Trophoblast cell (in vitro differentiated cells and primary cell): Measurements from ENCODE around the gene ATG2B.

Experiments
- DNase-seq, 2 donors: peaks; one replicate each; pipeline ENCODE4 v3.0.0-alpha.2; 2016
- H2AFZ ChIP-seq: 2 replicates; pipeline ENCODE4 v1.6.1; 2013; ENCODE audit warnings: low read length, moderate library complexity, mild to moderate bottlenecking; ENCODE audit not compliant: insufficient read depth, poor library complexity
- H2AK5ac ChIP-seq: 2 replicates; pipeline ENCODE4 v1.6.1; 2013; ENCODE audit warnings: mild to moderate bottlenecking, low read length
- H2BK120ac ChIP-seq: 2 replicates; pipeline ENCODE4 v1.6.1; 2013; ENCODE audit warnings: low read length, mild to moderate bottlenecking, moderate library complexity; ENCODE audit not compliant: insufficient read depth, poor library complexity
- H2BK12ac ChIP-seq: 2 replicates; pipeline ENCODE4 v1.6.1; 2013; ENCODE audit warnings: mild to moderate bottlenecking, low read length, moderate library complexity
- H2BK5ac ChIP-seq: 2 replicates; pipeline ENCODE4 v1.6.1; 2013; ENCODE audit warnings: low read length, low read depth, moderate library complexity, mild to moderate bottlenecking; ENCODE audit not compliant: poor library complexity
- H3K14ac ChIP-seq: 2 replicates; pipeline ENCODE4 v1.6.1; 2013; ENCODE audit warnings: mild to moderate bottlenecking, low read length
- H3K18ac ChIP-seq: 2 replicates; pipeline ENCODE4 v1.6.1; 2013; ENCODE audit warnings: mild to moderate bottlenecking, low read length
- H3K23ac ChIP-seq: 2 replicates; pipeline ENCODE4 v1.6.1; 2013; ENCODE audit warnings: low read length
- H3K27ac ChIP-seq: 2 replicates; pipeline ENCODE4 v1.5.1; 2013; ENCODE audit warnings: low read depth, mild to moderate bottlenecking, inconsistent platforms, low read length, moderate library complexity
- H3K27me3 ChIP-seq: 2 replicates; pipeline ENCODE4 v1.6.1; 2013; ENCODE audit warnings: inconsistent platforms, mild to moderate bottlenecking, low read length, moderate library complexity; ENCODE audit not compliant: insufficient read depth
- H3K36me3 ChIP-seq, 2 experiments: 1 replicate in 1 of 2; 2 replicates in 1 of 2; pipeline ENCODE4 v1.6.1; 2013; ENCODE audit warnings: low read length in 2 of 2, mild to moderate bottlenecking in 2 of 2, moderate library complexity in 1 of 2; ENCODE audit not compliant: insufficient read depth in 2 of 2, control insufficient read depth in 1 of 2
- H3K4ac ChIP-seq: 2 replicates; pipeline ENCODE4 v1.6.1; 2013; ENCODE audit warnings: low read depth, mild to moderate bottlenecking, low read length, moderate library complexity
- H3K4me1 ChIP-seq, 2 experiments: 1 replicate in 1 of 2; 2 replicates in 1 of 2; pipeline ENCODE4 v1.6.1; 2013; ENCODE audit warnings: low read length in 2 of 2, mild to moderate bottlenecking in 2 of 2, moderate library complexity in 1 of 2; ENCODE audit not compliant: insufficient read depth in 2 of 2, control insufficient read depth in 1 of 2
- H3K4me2 ChIP-seq: 2 replicates; pipeline ENCODE4 v1.6.1; 2013; ENCODE audit warnings: inconsistent platforms, mild to moderate bottlenecking, low read length, moderate library complexity
- H3K4me3 ChIP-seq: 2 replicates; pipeline ENCODE4 v1.5.1; 2013; ENCODE audit warnings: mild to moderate bottlenecking, low read depth, low read length, inconsistent platforms
- H3K79me1 ChIP-seq: one replicate; pipeline ENCODE4 v1.6.1; 2013; ENCODE audit warnings: low read length
- H3K79me2 ChIP-seq: 2 replicates; pipeline ENCODE4 v1.6.1; 2013; ENCODE audit warnings: low read length, mild to moderate bottlenecking; ENCODE audit not compliant: control insufficient read depth, insufficient read depth, poor library complexity
- H3K9ac ChIP-seq: 2 replicates; pipeline ENCODE4 v1.6.1; 2013; ENCODE audit warnings: mild to moderate bottlenecking, low read length
- H3K9me3 ChIP-seq: 2 replicates; pipeline ENCODE4 v1.6.1; 2013; ENCODE audit warnings: low read depth, mild to moderate bottlenecking, control low read depth, inconsistent platforms, low read length; ENCODE audit not compliant: insufficient read depth
- H4K12ac ChIP-seq: 2 replicates; pipeline ENCODE4 v1.6.1; 2013; ENCODE audit warnings: low read depth, mild to moderate bottlenecking, low read length, moderate library complexity
- H4K8ac ChIP-seq: 2 replicates; pipeline ENCODE4 v1.6.1; 2013; ENCODE audit warnings: low read depth, mild to moderate bottlenecking, low read length, moderate library complexity
- H4K91ac ChIP-seq: one replicate; pipeline ENCODE4 v1.6.1; 2013; ENCODE audit warnings: low read depth, mild to moderate bottlenecking, low read length, moderate library complexity
- WGBS: extraction: QIAGEN DNeasy Blood & Tissue Kit; methylation state at CpG from one replicate; pipeline ENCODE4 v1.1.7; 2013; ENCODE audit warnings: missing lambda C conversion rate; ENCODE audit not compliant: insufficient read length, insufficient coverage; ENCODE audit errors: extremely low coverage; 5-methylcytosine and 5-hydroxymethylcytosine counted together

The ATG2B gene

GRCh38 chr14:96357216-96357615 lies 5.9 kb downstream of the ATG2B start:
- Histone ChIP-seq H4K12ac (no peak overlapping the region), H3K9ac (no peak overlapping the region), H3K18ac (no peak overlapping the region), H2BK5ac (no peak overlapping the region), H4K91ac (no peak overlapping the region), H3K4me3 (no peak overlapping the region), H4K8ac (no peak overlapping the region), H2BK12ac (no peak overlapping the region), H3K4me2 (no peak overlapping the region), H2AK5ac (no peak overlapping the region), H3K4me1 (peaks cover 0 to 2% of the 10 kb centered on the region in 2 experiments), H3K36me3 (no peaks in the 10 kb centered on the region), H3K79me1 (no peaks in the 10 kb centered on the region), H2AFZ (no peak overlapping the region), H2BK120ac (no peak overlapping the region), H3K79me2 (peaks cover 1% of the 10 kb centered on the region), H3K4ac (no peak overlapping the region), H3K27me3 (no peaks in the 10 kb centered on the region), H3K14ac (no peak overlapping the region), H3K23ac (no peak overlapping the region), H3K9me3 (no peaks in the 10 kb centered on the region), H3K27ac (no peak overlapping the region)
- no peak for DNase-seq
- no CpG with 5 or more reads among the region's 3 CpGs for WGBS

GRCh38 chr14:96354246-96354645 lies 8.9 kb downstream of the ATG2B start:
- H2BK12ac ChIP-seq, result no peak overlapping the region
- WGBS, result no CpG with 5 or more reads among the region's 4 CpGs
- no peaks in the 10 kb centered on the region for H3K79me2 ChIP-seq
- no peak overlapping the region for H4K91ac ChIP-seq
- H3K4me3 ChIP-seq, result peak overlapping the region; percentile 15
- no peak overlapping the region for H3K9ac ChIP-seq
- H4K12ac ChIP-seq, result no peak overlapping the region
- H2AK5ac ChIP-seq, result no peak overlapping the region
- no peak overlapping the region for H3K27ac ChIP-seq
- no peak overlapping the region for H3K14ac ChIP-seq
- H3K18ac ChIP-seq, result no peak overlapping the region
- H3K79me1 ChIP-seq, result no peaks in the 10 kb centered on the region
- H3K23ac ChIP-seq, result no peak overlapping the region
- H3K9me3 ChIP-seq, result no peaks in the 10 kb centered on the region
- H4K8ac ChIP-seq, result no peak overlapping the region
- DNase-seq, result no peak
- H3K27me3 ChIP-seq, result no peaks in the 10 kb centered on the region
- no peak overlapping the region for H3K4me2 ChIP-seq
- no peak overlapping the region for H2BK120ac ChIP-seq
- no peaks in the 10 kb centered on the region for H3K36me3 ChIP-seq
- H2BK5ac ChIP-seq, result no peak overlapping the region
- no peak overlapping the region for H3K4ac ChIP-seq
- no peak overlapping the region for H2AFZ ChIP-seq
- no peaks in the 10 kb centered on the region for H3K4me1 ChIP-seq

GRCh38 chr14:96352708-96353107 lies 10.4 kb downstream of the ATG2B start:
- peak in 1 of 2 donors; percentile 15 for DNase-seq
- no peak overlapping the region for H4K12ac ChIP-seq
- H3K14ac ChIP-seq, result no peak overlapping the region
- no peaks in the 10 kb centered on the region for H3K27me3 ChIP-seq
- no peak overlapping the region for H3K4ac ChIP-seq
- H2BK12ac ChIP-seq, result no peak overlapping the region
- H3K4me3 ChIP-seq, result no peak overlapping the region
- H2BK5ac ChIP-seq, result no peak overlapping the region
- H2BK120ac ChIP-seq, result no peak overlapping the region
- no CpG with 5 or more reads among the region's 2 CpGs for WGBS
- no peak overlapping the region for H3K9ac ChIP-seq
- H2AFZ ChIP-seq, result no peak overlapping the region
- no peaks in the 10 kb centered on the region for H3K36me3 ChIP-seq
- H3K27ac ChIP-seq, result no peak overlapping the region
- H3K18ac ChIP-seq, result no peak overlapping the region
- H3K23ac ChIP-seq, result no peak overlapping the region
- H2AK5ac ChIP-seq, result no peak overlapping the region
- H4K8ac ChIP-seq, result no peak overlapping the region
- H3K79me1 ChIP-seq, result no peaks in the 10 kb centered on the region
- H4K91ac ChIP-seq, result no peak overlapping the region
- H3K9me3 ChIP-seq, result no peaks in the 10 kb centered on the region
- H3K79me2 ChIP-seq, result no peaks in the 10 kb centered on the region
- H3K4me2 ChIP-seq, result no peak overlapping the region
- H3K4me1 ChIP-seq, result no peaks in the 10 kb centered on the region

GRCh38 chr14:96351986-96352385 lies 11.2 kb downstream of the ATG2B start:
- no peaks in the 10 kb centered on the region for H3K36me3 ChIP-seq
- H3K79me2 ChIP-seq, result no peaks in the 10 kb centered on the region
- no peak overlapping the region for H3K23ac ChIP-seq
- H3K4me1 ChIP-seq, result no peaks in the 10 kb centered on the region
- no peak overlapping the region for H4K8ac ChIP-seq
- DNase-seq, result peak; percentile 52 to 67
- no peak overlapping the region for H3K14ac ChIP-seq
- H2BK5ac ChIP-seq, result no peak overlapping the region
- no peak overlapping the region for H3K18ac ChIP-seq
- H2AK5ac ChIP-seq, result no peak overlapping the region
- H3K9ac ChIP-seq, result no peak overlapping the region
- no peak overlapping the region for H2BK120ac ChIP-seq
- no peak overlapping the region for H2BK12ac ChIP-seq
- no peak overlapping the region for H4K12ac ChIP-seq
- H3K27ac ChIP-seq, result no peak overlapping the region
- no peaks in the 10 kb centered on the region for H3K27me3 ChIP-seq
- no peak overlapping the region for H2AFZ ChIP-seq
- no CpG with 5 or more reads among the region's 3 CpGs for WGBS
- H3K79me1 ChIP-seq, result no peaks in the 10 kb centered on the region
- no peak overlapping the region for H3K4me2 ChIP-seq
- H3K4ac ChIP-seq, result no peak overlapping the region
- no peaks in the 10 kb centered on the region for H3K9me3 ChIP-seq
- H3K4me3 ChIP-seq, result no peak overlapping the region
- no peak overlapping the region for H4K91ac ChIP-seq
